IPS-NIHi11 (cell line): ENCODE results near the gene FGD5.
"Not testable (repeated sequence)": the region's sequence is repeated elsewhere in the genome, so short reads cannot be mapped to it uniquely, and the experiment has no call there.

Experiments used
- DNase-seq: peaks from one replicate; pipeline ENCODE4 v3.0.0; 2012; ENCODE audit warnings: mixed read lengths, low spot score

Gene FGD5

DNA sequence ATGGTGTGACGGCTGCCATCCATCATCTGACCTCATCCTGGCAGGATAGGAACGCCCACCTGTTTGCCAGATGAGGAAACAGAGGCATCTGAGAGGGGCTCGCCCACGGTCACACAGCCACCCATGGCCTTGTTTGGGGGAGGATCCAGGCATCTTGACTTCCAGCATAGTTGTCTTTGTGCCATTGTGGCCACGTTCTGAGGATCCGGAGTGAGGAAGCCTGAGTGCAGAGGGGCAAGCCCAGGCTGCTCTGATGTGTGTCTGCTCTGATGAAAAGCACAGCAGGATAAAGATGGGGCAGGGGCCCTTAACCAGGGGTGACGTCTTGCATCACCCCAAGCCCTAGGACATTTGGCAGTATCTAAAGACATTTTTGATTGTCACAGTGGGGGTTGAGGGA is 58.7 kb downstream of the FGD5 start:
- DNase-seq = no peak

DNA sequence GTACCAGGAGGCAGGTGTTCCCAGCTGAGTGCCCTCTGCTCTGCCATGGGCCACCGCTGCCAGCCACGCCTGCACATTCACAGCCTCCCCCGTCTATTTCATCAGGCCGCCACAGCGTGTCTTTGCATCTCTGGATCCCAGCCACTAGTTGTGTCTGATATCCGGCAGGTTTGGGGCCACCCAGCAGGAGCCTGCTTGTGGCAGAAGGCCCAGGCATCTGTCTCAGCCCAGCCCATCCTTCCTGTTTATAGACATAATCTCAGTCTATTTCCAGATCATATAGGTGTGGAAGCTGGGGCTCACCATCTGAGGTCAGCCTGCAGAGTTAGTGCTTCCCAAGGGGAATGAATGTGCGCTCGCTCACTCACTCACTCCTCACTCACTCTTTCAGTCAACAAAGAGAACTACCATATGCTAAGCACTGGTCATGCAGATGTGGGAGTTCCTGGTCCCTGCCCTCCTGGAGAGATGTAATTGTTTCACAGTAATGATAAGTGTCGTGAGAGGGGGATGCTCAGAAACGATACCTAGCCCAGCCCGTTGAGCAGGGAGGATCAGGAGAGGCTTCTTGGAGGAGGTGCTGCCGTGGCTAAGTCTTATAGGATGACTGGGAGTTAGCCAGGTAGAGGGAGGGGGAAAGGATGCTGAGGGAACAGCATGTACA is 60.6 kb downstream of the FGD5 start:
- no peak for DNase-seq

- DNase-seq = no peak
These were observed 61.8 kb downstream of the FGD5 start for GRCh38 chr3:14880447-14881106.

GRCh38 chr3:14883226-14883625 is 64.5 kb downstream of the FGD5 start:
- DNase-seq = no peak

DNA sequence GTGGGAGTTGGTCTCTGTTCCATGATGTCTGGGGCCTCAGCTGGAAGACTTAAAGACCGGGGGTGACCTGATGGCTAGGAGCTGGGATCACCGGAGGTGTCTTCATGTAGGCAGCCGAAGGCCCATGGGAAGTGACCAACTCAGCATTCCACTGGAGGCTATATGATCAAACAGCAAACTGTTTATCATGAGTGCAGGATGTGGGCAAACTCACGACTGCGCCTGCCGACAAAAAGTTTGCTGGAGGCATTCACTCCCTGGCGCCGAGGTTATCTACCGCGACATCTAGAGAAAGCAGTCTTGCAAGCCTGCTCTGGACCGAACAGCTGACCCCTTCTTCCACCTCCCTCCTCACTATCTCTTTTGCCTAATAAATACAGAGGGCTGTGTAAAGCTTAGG is 65.9 kb downstream of the FGD5 start:
- DNase-seq = no peak

DNA sequence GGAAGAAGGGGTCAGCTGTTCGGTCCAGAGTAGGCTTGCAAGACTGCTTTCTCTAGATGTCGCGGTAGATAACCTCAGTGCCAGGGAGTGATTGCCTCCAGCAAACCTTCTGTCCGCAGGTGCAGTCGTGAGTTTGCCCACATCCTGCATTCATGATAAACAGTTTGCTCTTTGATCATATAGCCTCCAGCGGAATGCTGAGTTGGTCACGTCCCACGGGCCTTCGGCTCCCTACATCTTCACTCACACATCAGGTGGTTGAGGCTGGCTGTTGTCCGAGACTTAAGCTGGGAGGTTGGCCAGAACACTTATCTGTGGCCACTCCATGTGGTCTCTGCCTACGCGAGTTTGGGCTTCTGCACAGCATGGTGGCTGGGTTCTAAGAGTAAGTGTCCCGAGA is 66.5 kb downstream of the FGD5 start:
- no peak for DNase-seq

GRCh38 chr3:14886101-14886500 is 67.3 kb downstream of the FGD5 start:
- DNase-seq = no peak

- DNase-seq = no peak
These were observed 70.4 kb downstream of the FGD5 start for GRCh38 chr3:14889205-14889604.

- DNase-seq = no peak
These were observed 71.2 kb downstream of the FGD5 start for GRCh38 chr3:14889943-14890342.

DNA sequence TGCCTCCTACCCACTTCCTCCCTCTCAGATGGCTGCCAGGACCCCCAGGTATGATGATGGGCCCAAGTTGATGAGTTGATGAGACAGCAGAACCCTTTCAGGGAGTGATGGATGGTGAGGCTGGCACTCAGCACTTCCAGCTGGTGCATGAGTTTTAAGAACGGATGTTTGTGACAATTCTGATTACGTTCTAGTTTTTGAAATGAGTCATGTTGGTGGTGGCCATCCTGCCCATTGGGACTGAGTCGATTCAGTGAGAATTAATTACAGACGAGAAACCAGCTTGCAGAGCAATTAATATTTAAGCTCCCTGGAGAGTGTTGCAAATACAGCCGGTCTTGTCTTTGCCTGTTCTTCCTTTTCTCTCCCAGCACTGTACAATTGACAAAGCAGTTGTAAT is 71.7 kb downstream of the FGD5 start:
- DNase-seq = no peak

- DNase-seq = no peak
These were observed 72.7 kb downstream of the FGD5 start for GRCh38 chr3:14891135-14892132.

GRCh38 chr3:14892226-14892625 is 73.5 kb downstream of the FGD5 start:
- no peak for DNase-seq

- no peak for DNase-seq
These were observed 75.3 kb downstream of the FGD5 start for GRCh38 chr3:14894085-14894484.

- DNase-seq = no peak
These were observed 78.5 kb downstream of the FGD5 start for GRCh38 chr3:14897266-14897665.

GRCh38 chr3:14898929-14899328 is 80.2 kb downstream of the FGD5 start:
- no peak for DNase-seq

GRCh38 chr3:14899993-14900618 is 81.3 kb downstream of the FGD5 start:
- peak; percentile 54 for DNase-seq

- DNase-seq = peak; percentile 32
These were observed 82.4 kb downstream of the FGD5 start for GRCh38 chr3:14900881-14901873.

DNA sequence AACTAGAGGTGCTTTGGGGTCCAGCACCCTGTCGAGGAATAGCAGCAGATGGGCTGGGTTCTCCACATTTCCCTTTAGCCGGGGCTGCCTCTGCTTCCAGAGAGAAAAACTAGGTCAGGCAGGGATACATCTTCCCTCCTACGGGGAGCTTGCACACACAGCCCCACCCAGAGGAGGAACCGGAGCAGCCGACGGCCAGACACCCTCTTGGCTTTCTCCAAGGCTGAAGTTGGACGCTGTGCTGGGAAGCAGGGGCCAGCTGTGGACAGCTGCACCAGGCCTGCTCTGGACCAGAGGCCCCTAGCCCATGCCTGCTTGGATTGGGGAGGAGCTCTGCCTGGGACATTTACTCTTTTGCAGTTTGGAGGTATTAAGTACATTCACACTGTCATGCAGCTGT is 84.0 kb downstream of the FGD5 start:
- DNase-seq = no peak

DNA sequence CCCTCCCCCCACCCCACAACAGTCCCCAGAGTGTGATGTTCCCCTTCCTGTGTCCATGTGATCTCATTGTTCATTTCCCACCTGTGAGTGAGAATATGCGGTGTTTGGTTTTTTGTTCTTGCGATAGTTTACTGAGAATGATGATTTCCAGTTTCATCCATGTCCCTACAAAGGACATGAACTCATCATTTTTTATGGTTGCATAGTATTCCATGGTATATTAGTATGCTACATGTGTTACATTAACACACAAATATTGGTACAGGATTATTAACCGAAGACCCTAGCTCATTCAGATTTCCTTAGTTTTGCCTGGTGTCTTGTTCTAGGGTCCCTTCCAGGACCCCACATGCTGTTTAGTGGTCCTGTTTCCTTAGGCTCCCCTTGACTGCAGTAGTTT is 84.7 kb downstream of the FGD5 start:
- not testable (repeated sequence) for DNase-seq

DNA sequence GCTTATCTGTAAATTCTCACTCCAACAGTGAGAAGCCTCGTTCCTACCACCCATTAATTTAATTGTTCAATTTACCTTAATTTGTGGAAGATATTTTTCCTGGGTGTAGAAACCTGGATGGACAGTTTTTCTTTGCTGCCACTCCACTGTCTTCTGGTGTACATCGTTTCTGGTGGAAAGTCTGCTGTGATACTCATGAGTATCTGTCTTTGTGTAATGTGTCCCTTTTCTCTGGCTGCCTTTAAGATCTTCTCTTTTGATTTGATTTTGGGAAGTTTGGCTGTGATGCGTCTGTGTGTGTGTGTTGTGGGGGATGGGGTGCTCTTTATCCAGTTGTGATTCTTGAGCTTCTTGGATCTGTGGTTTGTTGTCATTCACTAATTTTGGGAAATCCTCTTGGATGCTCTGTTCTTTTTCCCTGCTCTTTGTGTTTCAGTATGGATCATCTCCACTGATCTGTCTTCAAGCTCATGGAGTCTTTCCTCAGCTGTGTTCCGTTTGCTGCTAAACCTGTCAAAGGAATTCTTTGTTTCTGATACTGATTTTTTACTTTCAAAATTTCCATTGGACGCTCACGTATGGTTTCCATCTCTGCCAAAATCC is 86.4 kb downstream of the FGD5 start:
- DNase-seq = no peak
